GM18526 (cell line): ENCODE measurements around the gene EXOSC10.

Experiments
- POLR2A ChIP-seq: IDR thresholded peaks from 3 replicates; pipeline ENCODE4 v1.6.1; 2011; ENCODE audit not compliant: insufficient read length; ENCODE audit errors: extremely low read depth

The EXOSC10 gene

DNA sequence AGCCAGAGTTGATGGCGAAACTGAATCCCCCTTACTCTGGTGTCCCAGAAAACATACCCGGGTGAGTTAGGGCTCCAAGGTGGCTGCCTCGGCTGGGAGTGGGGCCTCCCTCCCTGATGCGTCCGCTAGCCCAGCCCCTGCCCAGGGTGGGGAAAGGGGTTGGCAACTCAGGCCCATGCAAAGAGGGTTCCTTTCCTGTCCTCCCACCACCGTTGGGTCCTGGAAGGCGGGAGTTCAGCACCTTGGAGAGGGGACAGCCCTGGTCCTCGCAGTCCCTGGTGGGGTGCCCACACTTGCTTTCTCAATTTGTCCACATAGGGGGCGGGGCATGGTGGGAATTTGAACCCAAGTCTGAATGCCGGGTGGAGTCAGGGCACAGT lies 45.9 kb downstream of the EXOSC10 start:
- no peak for TF ChIP-seq POLR2A

- peak; percentile 29 for TF ChIP-seq POLR2A
These were observed 46.6 kb downstream of the EXOSC10 start for GRCh38 chr1:11052839-11053757.

- no peak for TF ChIP-seq POLR2A
These were observed 47.7 kb downstream of the EXOSC10 start for GRCh38 chr1:11051781-11052511.

DNA sequence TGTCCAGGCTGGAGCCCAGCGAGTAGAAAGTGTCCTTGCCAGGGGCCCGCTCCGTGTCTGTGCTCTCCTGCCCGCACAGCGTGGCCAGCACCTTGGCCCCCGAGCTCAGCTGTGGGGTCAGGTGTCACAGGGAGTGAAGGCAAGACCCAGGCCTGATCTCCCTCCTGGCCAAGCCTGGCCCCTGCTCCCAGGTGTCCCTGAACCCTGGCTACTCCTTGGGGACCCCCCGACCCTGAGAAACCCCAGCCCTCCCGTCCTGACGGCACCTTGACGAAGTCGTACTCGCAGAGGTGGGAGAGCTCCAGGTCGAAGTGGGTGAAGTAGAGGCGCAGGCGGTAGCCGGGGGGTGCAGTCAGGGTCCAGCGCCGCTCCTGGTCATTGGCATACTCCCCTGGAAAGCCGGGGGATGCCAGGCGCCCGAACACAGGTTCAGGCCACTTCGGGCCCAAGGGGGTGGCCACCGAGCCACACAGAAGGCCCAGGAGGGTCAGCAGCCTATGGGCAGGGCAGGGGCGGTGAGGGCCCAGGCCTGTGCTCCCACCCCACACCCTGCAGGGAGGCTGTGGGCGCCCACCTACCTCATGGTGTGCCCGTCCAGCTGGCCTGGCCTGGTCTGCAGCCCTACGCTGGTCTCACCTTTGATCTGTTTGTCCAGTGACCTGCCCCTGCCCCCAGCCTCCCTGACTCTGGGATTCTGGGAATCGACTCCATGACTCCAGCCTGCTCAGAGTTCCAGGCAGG lies 52.9 kb downstream of the EXOSC10 start, which contains the start of gene MASP2:
Gene MASP2 (minus strand): TSS at position 615 of the 741 bp plus-strand sequence. CDS start 32 bp downstream, at position 583.
- no peak for TF ChIP-seq POLR2A

GRCh38 chr1:11046270-11046566 lies 53.5 kb downstream of the EXOSC10 start:
- TF ChIP-seq POLR2A = no peak

GRCh38 chr1:11045428-11046269 lies 54.0 kb downstream of the EXOSC10 start:
- TF ChIP-seq POLR2A = no peak

DNA sequence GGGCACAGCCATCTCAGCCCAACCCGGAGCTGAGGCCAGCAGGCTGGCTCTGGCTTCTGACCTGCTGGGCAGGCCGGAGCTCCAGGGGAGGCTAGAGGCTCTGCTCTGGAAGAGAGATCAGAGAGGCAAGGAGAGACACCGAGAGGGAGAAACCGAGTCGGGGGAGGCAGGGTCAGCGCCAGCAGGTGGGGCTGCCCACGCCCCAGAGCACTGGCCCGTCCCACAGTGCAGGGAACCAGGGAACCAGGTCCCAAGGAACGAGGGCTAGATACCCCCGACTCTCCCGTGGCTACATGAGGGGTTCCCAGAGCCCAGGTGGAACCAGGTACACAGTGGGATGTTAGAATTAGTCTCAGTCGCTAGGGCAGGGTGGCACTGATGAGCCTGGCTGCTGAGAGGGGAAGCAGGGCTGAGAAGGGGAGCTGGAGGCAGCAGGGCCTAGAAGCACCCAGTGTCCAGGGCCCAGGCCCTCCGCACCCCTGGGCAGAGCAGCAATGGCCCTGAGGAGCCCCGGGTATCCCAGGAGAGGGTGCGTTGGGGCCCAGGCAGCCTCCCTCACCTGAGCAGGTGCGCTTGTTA lies 54.7 kb downstream of the EXOSC10 start:
- TF ChIP-seq POLR2A = no peak

- no peak for TF ChIP-seq POLR2A
These were observed 55.4 kb downstream of the EXOSC10 start for GRCh38 chr1:11044086-11044848.

DNA sequence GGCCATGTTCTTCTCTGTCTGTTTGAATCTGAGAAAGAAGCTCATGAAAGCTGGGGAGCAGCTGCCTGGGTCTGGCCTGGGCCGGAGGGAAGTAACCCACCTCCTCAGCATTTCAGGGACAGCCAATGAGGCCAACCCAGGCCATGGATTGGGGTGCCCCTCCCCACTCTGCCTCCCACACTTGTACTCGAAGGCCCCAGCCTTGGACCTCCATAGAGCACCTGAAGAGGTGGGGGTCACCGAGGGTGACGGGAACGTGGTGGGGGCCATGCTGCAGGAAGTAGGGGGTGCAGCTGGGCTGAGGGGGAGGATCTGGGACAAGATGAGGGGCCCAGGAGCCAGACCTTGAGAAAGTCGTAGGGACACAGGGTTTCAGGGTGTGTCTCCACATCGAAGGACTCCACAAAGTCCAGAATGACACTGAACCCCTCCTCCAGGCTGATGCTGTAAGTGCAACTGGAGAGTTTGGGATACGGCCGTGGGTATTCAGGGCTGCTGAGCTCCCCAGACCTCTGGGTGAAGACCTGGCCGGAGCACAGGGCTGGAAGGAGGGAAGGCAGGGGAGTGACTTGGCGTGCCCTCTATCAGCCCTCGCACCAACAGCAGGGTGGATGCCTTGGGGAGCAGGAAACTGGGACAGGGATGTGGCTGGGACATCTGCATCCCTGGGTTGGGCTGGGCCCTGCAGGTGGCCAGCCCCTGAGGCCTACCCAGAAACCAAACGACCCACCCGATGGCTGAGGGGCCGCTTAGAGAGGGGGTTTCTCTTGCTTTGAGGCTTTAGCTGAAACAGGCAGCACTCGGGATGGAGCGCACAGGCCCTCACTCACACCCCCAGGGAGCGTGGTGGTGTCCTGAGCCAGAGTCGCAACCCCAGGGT lies 56.4 kb downstream of the EXOSC10 start:
- TF ChIP-seq POLR2A = no peak

- no peak for TF ChIP-seq POLR2A
These were observed 57.6 kb downstream of the EXOSC10 start for GRCh38 chr1:11042065-11042464.

DNA sequence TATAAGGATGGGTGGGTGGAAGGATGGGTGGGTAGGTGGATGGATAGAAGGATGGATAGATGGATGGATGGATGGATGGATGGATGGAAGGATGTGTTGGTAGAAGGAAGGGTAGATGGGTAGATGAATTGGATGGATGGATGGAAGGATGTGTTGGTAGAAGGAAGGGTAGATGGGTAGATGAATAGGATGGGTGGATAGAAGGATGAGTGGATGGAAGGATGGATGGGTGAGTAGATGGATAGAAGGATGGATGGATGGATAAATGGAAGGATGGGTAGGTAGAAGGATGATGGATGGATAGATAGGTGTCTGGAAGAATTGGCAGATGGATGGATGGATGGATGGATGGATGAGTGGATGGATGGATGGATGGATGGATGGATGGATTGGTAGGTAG lies 58.6 kb downstream of the EXOSC10 start:
- no peak for TF ChIP-seq POLR2A

DNA sequence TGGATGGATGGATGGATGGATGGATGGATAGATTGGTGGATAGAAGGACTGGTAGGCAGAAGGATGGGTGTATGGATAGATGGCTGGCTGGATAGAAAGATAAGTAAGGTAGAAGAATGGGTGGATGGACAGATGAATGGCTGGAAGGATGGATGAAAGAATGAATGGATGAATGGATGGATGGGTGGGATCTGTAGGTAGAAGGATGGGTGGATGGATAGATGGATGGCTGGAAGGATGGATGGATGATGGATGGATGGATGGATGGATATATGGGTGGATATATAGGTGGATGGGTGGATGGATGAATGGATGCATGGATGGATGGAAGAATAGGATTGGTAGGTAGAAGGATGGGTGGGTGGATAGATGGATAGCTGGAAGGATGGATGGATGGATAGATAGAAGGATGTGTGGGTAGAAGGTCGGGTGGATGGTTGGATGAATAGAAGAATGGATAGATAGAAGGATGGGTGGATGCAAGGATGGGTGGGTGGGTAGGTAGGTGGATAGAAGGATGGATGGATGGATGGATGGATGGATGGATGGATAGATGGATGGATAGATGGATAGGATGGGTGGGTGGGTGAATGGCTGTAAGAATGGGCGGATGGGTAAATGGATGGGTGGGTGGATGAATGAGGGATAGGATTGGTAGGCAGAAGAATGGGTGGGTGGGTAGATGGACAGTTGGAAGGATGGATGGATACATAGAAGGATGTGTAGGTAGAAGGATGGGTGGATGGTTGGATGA lies 60.1 kb downstream of the EXOSC10 start:
- no peak for TF ChIP-seq POLR2A
